Mammary epithelial cell (primary cell): ENCODE data around the gene NDUFA5.

ENCODE experiments used
- CTCF ChIP-seq, 2 donors: IDR thresholded peaks in 1 of 2; conservative IDR thresholded peaks in 1 of 2; 2 replicates each; pipeline ENCODE4 v1.5.1; 2011 to 2012; ENCODE audit warnings: inconsistent platforms in 2 of 2, low read length in 2 of 2, mild to moderate bottlenecking in 2 of 2, control low read depth in 1 of 2, low read depth in 1 of 2; ENCODE audit not compliant: insufficient read depth in 1 of 2; ENCODE audit errors: extremely low read depth in 1 of 2
- EZH2 ChIP-seq: IDR thresholded peaks from 2 replicates; pipeline ENCODE4 v1.6.1; 2012; ENCODE audit warnings: low read length, inconsistent platforms, borderline replicate concordance

- TF ChIP-seq CTCF (conservative IDR thresholded peaks at IDR 0.05 in 1 of 2, IDR thresholded peaks at IDR 0.05 in 1 of 2; ENCODE audit: extremely low read depth in 1 of 2, insufficient read depth in 1 of 2, low read depth in 1 of 2, low read length in 2 of 2) (no peak), EZH2 (no peak)
Observed at GRCh38 chr7:123539871-123540270, 17.7 kb downstream of the NDUFA5 start.
